IMR-90 (cell line): ENCODE measurements around the gene NPR3. TPM values are rescaled to one million over a fixed set of nuclear protein-coding genes. Genes with fewer than 3 reads are reported as not detected.
A peak's percentile ranks its signal among the peaks of the same experiment; 100 is the strongest.

Source experiments
- ATAC-seq: fragments of 200-7000 bp; cut with Tn5 transposase; 2 replicates; pipeline ENCODE4 v1.9.1; 2020; ENCODE audit warnings: low read depth, mild to moderate bottlenecking, moderate library complexity
- BruUV-seq: library from RNA; stranded (reverse); fragments of 400-500 nt; replicated peaks from 2 replicates; lab custom pipeline; 2021; lab: Mats Ljungman, UMichigan
- CTCF ChIA-PET: fragments of 300-600 bp; formaldehyde crosslinking; extraction: SDS; loops from one replicate; lab custom pipeline; 2021; ENCODE audit warnings: antibody characterized with exemption; lab: Yijun Ruan, JAX
- POLR2A ChIA-PET: fragments of 300-600 bp; sonication (Branson Sonifier 250); formaldehyde crosslinking; loops from one replicate; lab custom pipeline; 2022; ENCODE audit warnings: antibody characterized with exemption; ENCODE audit not compliant: unreplicated experiment; lab: Charles Lee
- DNase-seq: peaks from one replicate; pipeline ENCODE4 v3.0.0; 2013
- H2AFZ ChIP-seq: replicated peaks from 2 replicates; pipeline ENCODE3; 2013; ENCODE audit warnings: low read length, mild to moderate bottlenecking; ENCODE audit not compliant: poor library complexity
- H2AK5ac ChIP-seq: 2 replicates; pipeline ENCODE4 v1.6.1; 2013; ENCODE audit warnings: low read depth, low read length, inconsistent platforms
- H2AK9ac ChIP-seq: replicated peaks from 2 replicates; pipeline ENCODE3; 2013; ENCODE audit warnings: mild to moderate bottlenecking, low read depth, low read length, moderate library complexity; ENCODE audit not compliant: poor library complexity
- H2BK120ac ChIP-seq: 2 replicates; pipeline ENCODE4 v1.6.1; 2013; ENCODE audit warnings: low read depth, low read length, inconsistent platforms
- H2BK15ac ChIP-seq: 3 replicates; pipeline ENCODE4 v1.6.1; 2013; ENCODE audit warnings: low read depth, low read length, inconsistent platforms
- H2BK20ac ChIP-seq: 2 replicates; pipeline ENCODE4 v1.6.1; 2013; ENCODE audit warnings: low read depth, mild to moderate bottlenecking, inconsistent platforms, low read length, moderate library complexity
- H2BK5ac ChIP-seq: 2 replicates; pipeline ENCODE4 v1.6.1; 2013; ENCODE audit warnings: mild to moderate bottlenecking, low read depth, low read length, inconsistent platforms; ENCODE audit not compliant: poor library complexity, severe bottlenecking
- H3K14ac ChIP-seq: replicated peaks from 2 replicates; pipeline ENCODE4 v1.6.1; 2013; ENCODE audit warnings: low read depth, low read length, inconsistent platforms
- H3K18ac ChIP-seq: 2 replicates; pipeline ENCODE4 v1.6.1; 2013; ENCODE audit warnings: low read depth, low read length, control low read depth
- H3K23ac ChIP-seq: 2 replicates; pipeline ENCODE4 v1.6.1; 2013; ENCODE audit warnings: low read depth, low read length, inconsistent platforms
- H3K27ac ChIP-seq: 2 replicates; pipeline ENCODE4 v1.5.1; 2013; ENCODE audit warnings: mild to moderate bottlenecking, control low read depth, low read length; ENCODE audit not compliant: insufficient read depth
- H3K27me3 ChIP-seq: 2 replicates; pipeline ENCODE4 v1.6.1; 2013; ENCODE audit warnings: low read length; ENCODE audit not compliant: control insufficient read depth, insufficient read depth
- H3K36me3 ChIP-seq: 2 replicates; pipeline ENCODE4 v1.6.1; 2013; ENCODE audit warnings: low read length, mixed read lengths; ENCODE audit not compliant: control insufficient read depth, insufficient read depth
- H3K4ac ChIP-seq: 2 replicates; pipeline ENCODE4 v1.6.1; 2013; ENCODE audit warnings: low read depth, low read length, inconsistent platforms
- H3K4me1 ChIP-seq: 2 replicates; pipeline ENCODE4 v1.6.1; 2013; ENCODE audit warnings: low read length, mixed read lengths; ENCODE audit not compliant: control insufficient read depth, insufficient read depth
- H3K4me2 ChIP-seq: 2 replicates; pipeline ENCODE4 v1.6.1; 2013; ENCODE audit warnings: low read depth, mild to moderate bottlenecking, control low read depth, low read length, moderate library complexity
- H3K4me3 ChIP-seq: 2 replicates; pipeline ENCODE4 v1.5.1; 2013; ENCODE audit warnings: low read depth, mild to moderate bottlenecking, control low read depth, low read length, moderate library complexity; ENCODE audit not compliant: insufficient read depth
- H3K56ac ChIP-seq: 2 replicates; pipeline ENCODE4 v1.6.1; 2013; ENCODE audit warnings: low read length, inconsistent platforms; ENCODE audit not compliant: insufficient read depth; ENCODE audit errors: extremely low read depth
- H3K79me1 ChIP-seq, 2 experiments: 2 replicates each; pipeline ENCODE4 v1.6.1; 2013; ENCODE audit warnings: low read length in 2 of 2, inconsistent platforms in 1 of 2, low read depth in 1 of 2
- H3K9ac ChIP-seq: 2 replicates; pipeline ENCODE4 v1.6.1; 2013; ENCODE audit warnings: low read depth, low read length, control low read depth
- H3K9me1 ChIP-seq: 2 replicates; pipeline ENCODE4 v1.6.1; 2013; ENCODE audit warnings: low read length, inconsistent platforms; ENCODE audit not compliant: insufficient read depth
- H3K9me3 ChIP-seq: 2 replicates; pipeline ENCODE4 v1.6.1; 2013; ENCODE audit warnings: low read length; ENCODE audit not compliant: control insufficient read depth, insufficient read depth
- H4K20me1 ChIP-seq: 2 replicates; pipeline ENCODE4 v1.6.1; 2013; ENCODE audit warnings: low read length, inconsistent platforms; ENCODE audit not compliant: insufficient read depth
- H4K5ac ChIP-seq: 2 replicates; pipeline ENCODE4 v1.6.1; 2013; ENCODE audit warnings: mild to moderate bottlenecking, low read depth, low read length, control low read depth
- H4K8ac ChIP-seq, 2 experiments: 2 replicates each; pipeline ENCODE4 v1.6.1; 2013; ENCODE audit warnings: low read depth in 2 of 2, low read length in 2 of 2, control low read depth in 1 of 2, inconsistent platforms in 1 of 2
- H4K91ac ChIP-seq: 2 replicates; pipeline ENCODE4 v1.6.1; 2013; ENCODE audit warnings: low read depth, low read length, inconsistent platforms; ENCODE audit not compliant: insufficient read depth
- MAFK ChIP-seq: IDR thresholded peaks from 2 replicates; pipeline ENCODE4 v1.6.1; 2012; ENCODE audit warnings: low read depth, low read length, improper control_type of control experiment
- MXI1 ChIP-seq: IDR thresholded peaks from 2 replicates; pipeline ENCODE4 v1.6.1; 2012; ENCODE audit warnings: low read depth, mild to moderate bottlenecking, low read length, moderate library complexity, borderline replicate concordance
- RFX5 ChIP-seq: IDR thresholded peaks from 2 replicates; pipeline ENCODE4 v1.8.0; 2012; ENCODE audit warnings: low read depth, mild to moderate bottlenecking, low read length, moderate library complexity
- SMC3 ChIP-seq: fragments of 150-350 bp; IDR thresholded peaks from 2 replicates; pipeline ENCODE4 v1.6.1; 2016; ENCODE audit warnings: low read depth, mild to moderate bottlenecking, antibody characterized with exemption, low read length, moderate library complexity
- WGBS, 2 experiments: methylation state at CpG; one replicate each; pipeline versions ENCODE4 v1.1.5 to v1.1.7; 2013; ENCODE audit warnings: missing lambda C conversion rate in 2 of 2; ENCODE audit not compliant: insufficient read length in 1 of 2; ENCODE audit errors: extremely low coverage in 2 of 2; 5-methylcytosine and 5-hydroxymethylcytosine counted together
- dilution Hi-C: fragments of 300-500 bp; cut with HindIII; formaldehyde crosslinking; loops from one replicate; pipeline ENCODE4 v1.14.3; 2018; ENCODE audit warnings: low sequenced_read_pairs; ENCODE audit not compliant: unreplicated experiment
- in situ Hi-C: fragments of 300-500 bp; cut with MboI; formaldehyde crosslinking; loops from 3 replicates; pipeline ENCODE4 v1.14.3; 2019; ENCODE audit warnings: low sequenced_read_pairs, inconsistent platforms, mixed read lengths
- intact Hi-C: fragments of 100-400 bp; cut with micrococcal nuclease; formaldehyde crosslinking; loops from 2 replicates; pipeline ENCODE4 v1.10.0; 2022
- polyA plus RNA-seq, 3 experiments: library from polyadenylated mRNA; depleted of rRNA; stranded (reverse); fragments of >200 nt; gene quantifications; 2 replicates each; pipeline ENCODE4 v1.2.3, GENCODE V29; 2012; ENCODE audit warnings: low replicate concordance in 1 of 3
- total RNA-seq: library from RNA; depleted of rRNA; stranded (reverse); fragments of >200 nt; gene quantifications from 2 replicates; pipeline ENCODE4 v1.2.3, GENCODE V29; 2012

Gene NPR3
- total and polyA plus RNA-seq, 2 of the 4 experiments (the other 2 are of a cell fraction): 24.6 to 88.2 TPM

DNA sequence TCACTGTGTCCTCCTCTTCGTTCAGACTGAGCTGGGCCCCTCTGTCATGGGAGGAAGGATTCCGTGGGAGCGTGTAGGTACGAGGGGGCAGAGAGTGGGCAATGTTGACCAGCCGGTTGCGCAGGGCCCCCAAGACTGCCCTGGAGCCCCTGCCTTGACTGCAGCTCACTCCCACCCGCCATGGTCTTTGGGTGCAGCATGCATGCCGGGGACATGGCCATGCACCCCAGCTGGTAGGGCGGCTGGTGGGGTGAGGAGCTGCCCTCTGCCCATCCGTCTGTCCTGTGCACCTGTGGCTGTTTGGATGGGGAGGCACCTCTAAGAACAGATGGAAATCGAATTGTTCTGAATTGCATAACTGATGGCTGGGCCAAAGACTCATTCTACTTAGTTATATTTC, 42.6 kb upstream of the NPR3 start:
- no peak overlapping the region for H2BK15ac ChIP-seq
- H3K79me1 ChIP-seq: no peaks in the 10 kb centered on the region
- ATAC-seq: no peak
- intact Hi-C loops: no loop called here
- H3K56ac ChIP-seq: no peak overlapping the region
- no peaks in the 10 kb centered on the region for H3K9me1 ChIP-seq
- H3K18ac ChIP-seq: no peak overlapping the region
- POLR2A ChIA-PET: no interaction called here
- no peak overlapping the region for H3K4me2 ChIP-seq
- no peak overlapping the region for H2AK5ac ChIP-seq
- no peak overlapping the region for H3K9ac ChIP-seq
- no peaks in the 10 kb centered on the region for H3K4me1 ChIP-seq
- H3K14ac ChIP-seq: no peak overlapping the region
- no peaks in the 10 kb centered on the region for H3K36me3 ChIP-seq
- CTCF ChIA-PET: no interaction called here
- peak overlapping the region; percentile 51 for H2AFZ ChIP-seq
- H3K27ac ChIP-seq: no peak overlapping the region
- H3K4me3 ChIP-seq: no peak overlapping the region
- peaks cover 15% of the 10 kb centered on the region for H3K9me3 ChIP-seq
- in situ Hi-C loops: no loop called here
- no peak overlapping the region for H3K23ac ChIP-seq
- DNase-seq: no peak
- no peak overlapping the region for H2AK9ac ChIP-seq
- BruUV-seq: no TSS peak
- no peak for TF ChIP-seq RFX5
- TF ChIP-seq MXI1: no peak
- TF ChIP-seq SMC3: no peak
- TF ChIP-seq MAFK: no peak
- no peak overlapping the region for H2BK120ac ChIP-seq
- no peak overlapping the region for H2BK20ac ChIP-seq
- H4K5ac ChIP-seq: no peak overlapping the region
- 58% methylated on average over 4 of the region's 11 CpGs; no CpG with 5 or more reads in 1 of the 2 experiments for whole genome bisulfite sequencing, 2 experiments
- peaks cover 18% of the 10 kb centered on the region for H3K27me3 ChIP-seq
- no peak overlapping the region for H2BK5ac ChIP-seq
- no peaks in the 10 kb centered on the region for H4K20me1 ChIP-seq
- no peak overlapping the region for H4K91ac ChIP-seq
- dilution Hi-C loops: no loop called here
- no peak overlapping the region for H4K8ac ChIP-seq
- H3K4ac ChIP-seq: no peak overlapping the region
